GM18507 (cell line): ENCODE data around the gene AIPL1.
A peak's percentile ranks its signal among the peaks of the same experiment; 100 is the strongest.
"Not testable (repeated sequence)": the region's sequence is repeated elsewhere in the genome, so short reads cannot be mapped to it uniquely, and the experiment has no call there.

Experiments
- DNase-seq: peaks from one replicate; pipeline ENCODE4 v3.0.0; 2011; ENCODE audit warnings: low read depth; ENCODE audit not compliant: insufficient read length; ENCODE audit errors: extremely low spot score
- FAIRE-seq: peaks from 2 replicates; lab custom pipeline; 2011; peaks lifted over from hg19 to GRCh38; lab: Jason Lieb, UNC

AIPL1 gene, protein sequence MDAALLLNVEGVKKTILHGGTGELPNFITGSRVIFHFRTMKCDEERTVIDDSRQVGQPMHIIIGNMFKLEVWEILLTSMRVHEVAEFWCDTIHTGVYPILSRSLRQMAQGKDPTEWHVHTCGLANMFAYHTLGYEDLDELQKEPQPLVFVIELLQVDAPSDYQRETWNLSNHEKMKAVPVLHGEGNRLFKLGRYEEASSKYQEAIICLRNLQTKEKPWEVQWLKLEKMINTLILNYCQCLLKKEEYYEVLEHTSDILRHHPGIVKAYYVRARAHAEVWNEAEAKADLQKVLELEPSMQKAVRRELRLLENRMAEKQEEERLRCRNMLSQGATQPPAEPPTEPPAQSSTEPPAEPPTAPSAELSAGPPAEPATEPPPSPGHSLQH

DNA sequence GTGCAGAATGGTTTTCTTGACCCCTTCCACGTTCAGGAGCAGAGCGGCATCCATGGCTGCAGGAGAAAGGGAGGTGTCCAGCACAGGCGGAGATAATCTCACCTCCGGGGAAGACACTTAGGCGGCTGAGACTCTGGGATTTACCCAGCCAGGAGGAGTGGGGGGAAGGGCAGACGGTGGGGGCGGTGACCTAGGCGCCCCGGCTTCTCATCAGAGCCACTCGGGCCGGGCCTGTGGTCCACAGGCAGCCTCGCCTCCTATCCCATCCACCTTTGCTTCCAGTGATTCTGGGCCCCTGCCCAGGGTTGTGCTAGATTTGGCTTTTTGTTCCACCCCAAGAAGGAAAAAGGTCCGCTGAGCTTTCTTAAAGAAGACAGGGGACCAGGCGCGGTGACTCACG, at the start of gene AIPL1:
Gene AIPL1, minus strand, starts transcription at position 71 of the 400 bp plus-strand sequence. Its CDS starts 17 bp downstream, at position 54.
- FAIRE-seq (no peak), DNase-seq (no peak)

DNA sequence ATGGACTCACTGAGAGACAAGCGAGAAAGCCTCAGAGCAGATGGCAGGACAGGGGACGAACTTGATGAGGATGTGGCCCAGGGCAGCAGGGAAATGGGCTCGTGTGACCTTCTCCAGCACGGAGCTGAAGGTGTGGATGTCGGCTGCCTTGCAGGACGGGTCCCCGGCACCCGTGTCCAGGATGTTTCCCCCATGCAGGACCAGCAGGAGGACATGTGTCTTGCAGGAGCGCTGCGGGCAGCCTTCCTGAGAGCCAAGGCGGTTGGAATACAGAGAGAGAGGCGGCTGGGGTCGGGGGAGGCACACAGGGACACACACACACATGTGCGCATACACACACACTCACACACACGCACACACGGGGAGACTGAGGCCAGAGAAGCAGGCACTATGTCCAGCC, 48.6 kb upstream of the AIPL1 start:
- DNase-seq, result no peak
- no peak for FAIRE-seq

DNA sequence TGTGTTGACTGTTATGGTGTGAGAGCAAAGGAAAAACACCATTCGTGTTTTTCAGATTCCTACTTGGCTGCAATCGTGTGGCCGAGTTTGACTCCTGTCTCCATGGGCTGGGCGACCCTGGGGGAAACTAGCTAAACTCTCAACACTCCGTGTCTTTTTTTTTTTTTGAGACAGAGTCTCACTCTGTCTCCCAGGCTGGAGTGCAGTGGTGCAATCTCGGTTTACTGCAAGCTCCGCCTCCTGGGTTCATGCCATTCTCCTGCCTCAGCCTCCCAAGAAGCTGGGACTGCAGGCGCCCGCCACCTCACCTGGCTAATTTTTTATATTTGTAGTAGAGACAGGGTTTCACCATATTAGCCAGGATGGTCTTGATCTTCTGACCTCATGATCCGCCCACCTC, 47.9 kb upstream of the AIPL1 start:
- FAIRE-seq, DNase-seq: not testable (repeated sequence)

DNA sequence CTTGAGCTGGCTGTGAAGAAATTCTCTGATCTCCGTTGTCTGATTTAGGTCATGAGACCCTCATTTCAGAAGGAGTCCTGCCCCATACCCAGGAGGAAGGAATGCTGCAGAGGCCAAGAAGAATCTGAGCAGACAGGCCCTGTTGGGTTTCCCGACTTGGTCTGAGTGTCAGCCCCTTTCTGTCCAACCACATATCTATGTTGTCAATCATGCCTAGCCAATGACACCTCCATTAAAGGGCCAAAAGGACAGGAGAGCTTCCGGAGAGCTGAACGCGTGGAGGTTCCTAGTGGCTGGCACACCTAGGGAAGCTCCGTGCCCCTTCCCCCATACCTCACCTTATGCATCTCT, 47.2 kb upstream of the AIPL1 start:
- no peak for FAIRE-seq
- DNase-seq, result no peak

DNA sequence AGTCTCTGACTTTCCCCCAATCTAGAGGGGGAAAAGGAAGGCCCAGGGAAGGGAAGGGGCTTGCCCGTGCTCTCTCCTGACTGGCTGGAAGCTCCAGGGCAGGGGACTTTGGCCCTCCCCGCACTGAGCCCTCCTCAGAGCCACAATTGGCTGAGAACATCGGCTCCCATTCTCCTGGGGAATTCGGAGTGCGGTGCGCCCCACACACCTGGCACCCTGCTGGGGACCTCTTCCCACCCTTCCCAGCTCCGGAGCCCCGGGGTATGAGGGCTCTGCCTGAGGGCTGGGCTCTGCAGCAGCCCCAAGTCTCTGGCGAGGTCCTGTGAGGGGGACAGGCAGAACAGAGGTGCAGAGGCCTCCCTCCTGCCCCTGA, 45.4 kb upstream of the AIPL1 start:
- DNase-seq, result no peak
- no peak for FAIRE-seq

DNA sequence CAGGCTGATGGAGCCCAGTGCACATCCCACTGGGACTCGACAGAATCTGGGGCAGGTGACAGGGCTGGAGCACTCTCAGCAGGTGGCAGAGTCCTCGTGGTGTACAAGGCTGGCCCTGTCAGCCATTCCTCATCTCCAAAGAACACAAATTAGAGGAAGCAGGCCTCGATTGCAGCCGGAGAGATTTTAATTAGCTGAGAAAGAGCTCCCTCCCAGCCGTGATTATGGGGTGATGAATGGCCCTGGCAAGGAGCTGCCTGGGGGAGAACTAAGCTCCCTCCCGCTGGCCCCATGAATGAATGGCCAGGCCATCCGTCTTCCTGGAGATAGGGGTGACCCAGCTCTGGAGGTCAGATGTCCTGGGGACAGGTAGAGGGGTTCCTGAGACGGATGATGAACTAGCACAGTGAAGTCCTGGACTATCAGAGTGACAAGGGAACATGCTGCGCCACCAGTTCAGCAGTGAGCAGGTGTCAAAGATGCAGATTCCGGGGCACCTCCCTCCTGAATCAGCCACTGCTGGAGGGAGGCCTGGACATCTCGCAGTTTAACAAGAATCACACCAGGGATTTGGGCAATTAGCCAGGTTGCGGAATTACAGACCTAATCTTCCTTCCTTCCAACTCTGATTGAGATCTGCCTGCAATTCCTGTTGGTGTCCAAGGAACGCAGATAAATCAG, 44.8 kb upstream of the AIPL1 start:
- DNase-seq (no peak), FAIRE-seq (no peak)

DNA sequence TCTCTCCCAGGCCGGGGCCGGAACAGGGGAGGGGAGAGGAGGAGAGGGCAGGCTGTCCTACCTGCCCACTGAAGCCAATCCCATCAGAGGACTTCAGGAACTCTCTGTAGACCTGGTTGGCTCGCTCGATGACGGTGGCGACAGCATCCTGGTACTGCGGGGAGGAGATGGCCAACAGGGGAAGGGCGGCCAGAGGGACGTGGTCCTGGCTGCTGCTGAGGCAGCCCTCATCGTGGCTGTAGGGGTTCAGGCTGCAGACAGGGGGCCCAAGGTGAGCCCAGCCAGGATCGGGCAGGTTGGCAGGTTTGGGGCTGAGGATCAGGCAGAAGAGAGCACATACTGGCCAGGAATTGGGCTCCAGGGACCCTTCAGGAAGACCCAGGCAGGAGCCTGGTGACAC, 43.6 kb upstream of the AIPL1 start:
- DNase-seq (no peak), FAIRE-seq (no peak)

DNA sequence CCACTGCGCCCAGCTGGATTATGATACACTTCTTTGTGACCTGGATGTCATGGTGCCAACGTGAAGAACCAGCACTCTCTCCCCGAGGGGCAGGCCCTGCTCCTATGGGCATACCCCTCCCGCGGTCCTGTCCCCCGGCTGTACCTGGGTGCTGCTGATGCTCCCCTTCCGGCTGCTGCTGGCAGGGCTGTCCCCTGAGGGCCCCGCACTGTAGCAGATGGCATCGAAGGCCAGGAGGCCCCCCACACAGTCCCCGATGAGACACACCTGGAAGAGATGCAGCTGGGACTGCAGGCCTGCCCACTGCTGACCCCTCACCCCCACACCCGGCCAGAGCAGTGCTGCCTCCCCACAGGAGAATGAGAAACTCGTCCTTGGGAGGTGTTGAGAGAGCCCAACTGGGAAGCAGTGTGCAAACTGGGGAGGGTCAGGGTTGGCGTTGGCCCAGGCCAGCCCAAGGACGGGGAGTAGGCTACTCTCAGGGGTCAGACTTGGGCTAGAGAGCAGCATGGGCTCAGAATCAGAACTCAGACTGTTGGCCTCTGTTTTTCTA, 43.0 kb upstream of the AIPL1 start:
- FAIRE-seq (no peak), DNase-seq (no peak)

DNA sequence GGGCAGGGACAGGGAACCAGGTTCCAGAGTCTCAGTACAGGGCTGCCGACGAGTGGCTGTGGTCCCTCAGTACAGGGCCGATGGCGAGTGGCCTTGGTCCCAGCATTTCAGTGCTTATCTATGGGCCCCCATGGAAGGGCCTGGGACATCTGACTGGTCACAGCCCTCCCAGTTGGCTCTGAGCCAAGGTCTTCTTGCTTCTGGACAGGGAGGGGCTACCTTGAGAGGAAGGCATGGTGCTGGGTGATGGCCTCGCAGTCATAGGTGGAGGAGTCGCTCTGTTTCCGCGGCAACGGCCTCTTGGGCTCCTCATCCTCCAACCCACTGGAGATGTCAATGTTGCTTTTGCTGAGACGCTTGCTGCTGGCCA, 41.9 kb upstream of the AIPL1 start:
- DNase-seq (no peak), FAIRE-seq (no peak)

DNA sequence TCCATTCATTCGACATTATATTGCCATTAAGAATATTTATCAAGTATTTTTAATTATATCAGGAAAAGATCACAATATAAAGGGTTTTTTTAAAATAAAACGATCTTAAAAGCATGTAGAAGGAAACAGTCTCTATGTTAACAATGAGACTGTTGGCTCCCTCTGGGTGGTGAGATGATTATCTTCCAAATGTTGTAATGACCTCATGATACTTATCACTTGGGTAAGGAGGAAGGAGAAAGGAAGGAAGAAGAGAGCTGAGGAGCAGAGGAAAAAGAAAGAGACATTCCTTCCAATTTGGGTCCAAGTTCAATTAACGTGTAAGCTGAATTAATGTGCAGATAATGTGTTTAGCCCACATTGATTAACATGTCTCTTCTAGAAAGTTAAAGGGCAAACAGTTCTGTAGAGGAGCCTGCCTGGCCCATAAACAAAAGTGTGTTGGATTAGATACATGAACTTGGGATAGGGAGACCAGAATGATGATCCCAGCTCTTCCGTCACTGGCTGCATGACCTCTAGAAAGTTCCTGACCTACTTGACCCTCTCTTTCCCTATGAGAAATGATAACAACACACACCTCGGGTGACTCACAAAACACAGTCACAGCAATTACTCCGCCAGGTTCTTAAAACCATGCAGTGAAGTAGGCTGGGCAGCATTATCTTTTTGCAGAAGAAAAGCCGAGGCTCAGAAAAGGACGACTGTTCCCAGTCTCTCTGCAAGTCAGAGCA, 41.3 kb upstream of the AIPL1 start:
- no peak for DNase-seq
- no peak for FAIRE-seq

DNA sequence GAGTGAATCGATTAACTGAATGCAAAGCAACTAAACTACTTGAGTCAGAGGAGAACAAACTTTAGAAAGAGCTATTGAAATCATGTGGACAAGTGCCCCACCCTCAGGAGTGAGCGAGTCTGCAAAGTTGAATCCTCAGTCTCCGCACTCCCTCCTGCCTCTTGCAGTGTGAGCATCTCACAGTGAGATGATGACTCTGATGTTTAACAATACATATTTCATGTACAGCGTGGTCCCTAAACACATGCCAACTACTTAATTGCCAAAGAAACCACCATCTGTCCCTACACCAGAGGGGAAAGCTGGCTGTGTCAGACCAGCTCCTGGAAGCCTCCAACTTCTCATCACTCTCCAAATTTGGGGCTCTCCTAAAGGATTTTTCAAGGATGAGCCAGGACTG, 40.5 kb upstream of the AIPL1 start:
- FAIRE-seq (no peak), DNase-seq (no peak)

DNA sequence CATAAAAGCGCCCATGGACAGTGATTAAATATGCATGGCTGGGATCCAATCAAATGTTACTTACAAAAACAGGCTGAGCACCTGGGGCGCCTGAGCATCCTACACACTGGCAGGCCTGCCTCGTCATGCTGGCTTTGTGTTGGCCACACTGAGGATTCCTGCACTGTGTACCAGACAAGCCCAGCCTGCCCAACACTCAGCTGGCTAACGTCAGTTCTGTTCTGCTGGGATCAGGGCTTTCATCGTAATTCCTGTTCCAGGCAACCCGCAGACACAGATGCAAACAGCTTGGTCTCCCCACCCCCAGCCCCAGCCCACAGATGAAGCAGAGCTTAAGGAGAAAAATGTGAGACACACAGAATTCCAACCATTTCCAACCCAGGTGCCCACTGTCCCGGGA, 40.0 kb upstream of the AIPL1 start:
- DNase-seq (no peak), FAIRE-seq (no peak)

DNA sequence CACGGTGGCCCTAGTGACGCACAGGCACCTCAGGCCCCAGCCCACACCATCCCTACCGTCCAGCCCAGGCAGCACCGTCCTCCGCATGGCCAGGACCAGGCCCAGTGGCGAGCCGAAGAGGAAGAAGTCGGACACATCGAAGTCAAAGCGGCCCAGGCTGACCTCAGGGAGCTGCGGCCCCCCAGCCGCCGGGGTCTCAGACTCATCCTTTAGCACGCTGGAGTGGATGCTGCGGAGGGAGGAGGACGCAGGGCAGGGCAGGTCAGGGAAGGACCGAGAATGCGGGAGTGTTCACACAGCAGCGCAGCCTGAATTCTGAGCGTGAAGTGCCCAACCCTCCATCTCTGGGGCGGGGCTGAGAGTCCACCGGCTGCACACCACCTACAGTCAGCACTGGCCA, 39.5 kb upstream of the AIPL1 start:
- FAIRE-seq (no peak), DNase-seq (no peak)

DNA sequence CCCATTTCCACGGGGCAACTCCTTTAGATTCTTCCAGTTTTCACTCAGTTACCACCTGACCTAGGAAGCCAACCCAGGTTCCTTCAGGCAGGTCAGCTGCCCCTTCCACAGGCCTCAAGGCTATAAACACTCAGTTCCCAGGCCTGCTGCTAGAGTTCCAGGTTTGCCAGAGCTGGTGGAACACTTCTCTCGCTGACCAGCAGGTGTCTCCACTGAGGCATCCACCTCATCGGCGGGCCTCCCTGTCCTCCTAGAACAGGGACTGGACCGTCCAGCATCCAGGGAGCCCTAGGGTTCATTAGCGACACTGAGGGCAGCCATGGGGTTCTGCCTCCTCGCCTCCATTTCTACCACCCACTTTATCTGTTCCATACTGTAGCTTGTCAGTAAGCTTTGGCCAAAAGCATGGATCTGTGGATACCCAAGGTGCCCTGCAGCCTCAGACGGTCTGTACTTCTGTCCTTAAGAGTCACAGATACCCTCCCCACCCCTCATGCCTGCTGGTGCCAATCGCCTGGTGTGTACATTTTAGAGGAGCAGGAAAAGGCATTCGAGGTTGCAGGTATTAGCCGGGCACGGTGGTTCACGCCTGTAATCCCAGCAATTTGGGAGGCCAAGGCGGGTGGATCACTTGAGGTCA, 38.3 kb upstream of the AIPL1 start:
- DNase-seq, result peak; percentile 76
- FAIRE-seq, result peak; percentile 90

DNA sequence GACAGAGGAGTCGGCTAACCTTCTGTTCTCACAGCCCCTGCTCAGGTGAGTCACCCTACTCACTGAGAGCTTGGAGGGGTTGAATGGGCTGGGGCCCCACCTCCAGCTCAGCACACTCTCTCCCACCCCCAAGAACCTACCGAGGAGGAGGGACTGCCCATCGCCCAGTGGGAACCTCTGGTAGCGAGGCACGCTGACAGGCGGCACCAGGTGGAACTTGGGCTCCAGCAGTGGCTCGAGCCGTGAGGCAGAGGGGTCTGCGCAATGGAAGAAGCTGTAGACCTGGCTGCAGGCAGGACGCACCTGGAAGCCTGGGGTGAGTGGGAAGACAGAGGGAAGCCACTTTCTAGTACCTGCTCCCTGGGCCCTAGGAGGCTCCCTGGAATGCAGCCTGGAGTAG, 37.6 kb upstream of the AIPL1 start:
- no peak for FAIRE-seq

DNA sequence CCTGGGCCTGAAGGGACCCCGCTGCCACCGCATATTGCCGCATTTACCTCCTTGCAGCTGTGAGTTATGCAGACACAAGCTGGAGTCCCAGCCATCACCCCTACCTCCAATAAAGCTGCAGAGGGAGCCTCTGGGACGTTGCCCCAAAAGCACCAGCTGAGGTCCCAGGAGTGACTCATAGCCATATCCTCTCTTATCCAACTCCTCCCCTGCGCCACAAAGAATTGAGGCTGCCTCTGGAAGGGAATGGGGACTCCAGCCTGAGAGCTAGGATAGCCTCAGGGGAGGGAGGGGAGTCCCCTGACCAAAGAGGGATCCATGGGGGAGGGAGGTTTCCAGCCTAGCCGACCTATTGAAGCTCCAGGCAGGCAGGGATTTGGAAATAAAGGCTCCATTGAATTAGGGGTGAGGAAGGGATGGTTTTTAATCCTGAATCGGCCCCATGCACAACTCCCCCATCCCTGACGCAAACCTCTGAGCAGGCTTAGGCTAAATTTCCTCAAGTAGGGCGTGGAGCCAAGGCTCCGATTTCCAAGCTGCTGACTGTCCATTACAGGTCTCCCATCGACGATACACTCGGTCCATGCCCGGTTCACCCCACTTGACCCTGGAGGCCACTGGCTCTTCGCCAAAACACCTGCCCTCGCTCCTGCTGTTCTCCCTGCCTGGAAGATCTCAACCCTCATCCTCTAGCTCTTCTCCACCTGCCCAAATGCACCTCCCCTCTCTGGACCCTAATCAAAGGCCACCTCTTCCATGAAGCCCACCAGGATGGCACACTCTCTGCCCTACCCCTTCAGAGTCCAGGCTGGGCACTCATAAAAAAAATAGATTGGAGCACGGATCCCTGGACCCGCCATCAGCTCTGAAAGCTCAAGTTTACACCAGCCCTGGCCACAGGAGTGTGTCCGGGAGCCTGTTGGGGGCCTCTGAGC, 36.9 kb upstream of the AIPL1 start:
- FAIRE-seq, result no peak
- DNase-seq, result no peak

More for the DNA sequence above, 37.6 kb upstream of the AIPL1 start:
- DNase-seq, result no peak

DNA sequence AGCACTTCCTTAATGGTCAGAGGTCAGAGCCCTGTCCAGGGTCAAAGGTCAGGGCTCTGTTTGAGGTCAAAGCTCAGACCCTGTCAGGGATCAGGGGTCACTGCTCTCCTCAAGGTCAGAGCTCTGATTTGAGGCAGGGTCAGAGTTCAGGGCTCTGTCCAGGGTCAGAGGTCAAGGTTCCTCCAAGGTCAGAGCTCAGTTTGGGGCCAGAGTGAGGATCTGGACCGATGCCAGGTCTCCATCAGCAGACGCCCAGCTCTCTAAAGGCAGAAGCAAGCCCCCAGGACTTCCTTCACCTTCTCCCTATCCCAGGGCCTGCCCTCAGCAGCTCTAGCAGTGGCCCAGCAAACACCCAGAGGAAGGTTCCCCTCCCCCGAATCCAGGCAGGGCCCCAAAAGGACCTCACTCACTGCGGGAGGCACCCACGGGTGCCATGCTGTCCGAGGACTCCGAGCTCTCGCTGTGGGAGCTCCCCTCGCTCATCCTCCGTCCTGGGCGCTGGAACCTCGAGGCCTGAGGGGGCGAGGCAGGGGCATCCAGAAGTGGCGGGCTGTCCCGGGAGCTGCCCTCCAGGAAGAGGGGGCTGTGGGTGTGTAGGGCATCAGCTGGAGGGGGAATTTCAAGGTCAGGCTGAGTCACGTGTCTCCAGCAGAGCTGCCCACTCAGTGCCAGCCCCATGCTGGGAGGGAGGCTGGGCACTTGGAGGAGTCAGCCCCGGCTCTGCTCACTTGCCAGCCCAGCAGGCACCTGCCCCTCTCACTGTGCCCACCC, 36.0 kb upstream of the AIPL1 start:
- DNase-seq (no peak), FAIRE-seq (no peak)

DNA sequence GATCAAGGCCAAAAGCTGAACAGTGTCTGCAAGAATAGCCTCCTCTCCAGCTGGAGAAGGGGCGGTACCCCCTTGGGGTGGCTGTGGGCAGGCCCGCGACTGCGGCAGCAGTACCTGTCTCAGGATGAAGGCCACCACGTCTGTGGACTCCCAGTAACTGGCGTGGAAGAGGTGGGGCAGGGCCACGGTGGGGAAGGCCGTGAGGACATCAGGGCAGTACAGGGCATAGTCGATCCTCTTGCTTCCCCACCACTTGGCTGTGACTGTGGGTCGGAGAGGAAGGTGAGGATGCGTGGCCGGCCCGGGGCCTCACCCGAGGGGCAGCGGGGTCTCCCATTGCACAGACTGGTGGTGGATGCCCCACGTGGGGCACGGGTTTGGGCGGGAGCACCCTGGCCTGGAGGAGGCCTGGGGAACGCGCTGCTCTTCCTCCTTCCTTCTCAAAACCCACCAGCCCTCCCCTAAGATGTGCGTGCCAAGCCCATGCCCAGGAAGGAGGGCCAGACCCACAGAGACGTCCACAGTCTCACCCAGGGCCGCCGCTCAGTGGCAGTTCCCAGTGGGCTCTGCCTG, 35.3 kb upstream of the AIPL1 start:
- DNase-seq, result no peak
- FAIRE-seq, result no peak
